Activated CD4-positive, alpha-beta T cell treated with anti-CD3 and anti-CD28 coated beads, Interleukin-2, amount 50 U/mL, for 4 hours (primary cell): ENCODE data around the gene PHRF1.

Experiments
- DNase-seq, 2 experiments: peaks; one replicate each; pipeline ENCODE4 v3.0.0-alpha.2; 2020

The PHRF1 gene

DNA sequence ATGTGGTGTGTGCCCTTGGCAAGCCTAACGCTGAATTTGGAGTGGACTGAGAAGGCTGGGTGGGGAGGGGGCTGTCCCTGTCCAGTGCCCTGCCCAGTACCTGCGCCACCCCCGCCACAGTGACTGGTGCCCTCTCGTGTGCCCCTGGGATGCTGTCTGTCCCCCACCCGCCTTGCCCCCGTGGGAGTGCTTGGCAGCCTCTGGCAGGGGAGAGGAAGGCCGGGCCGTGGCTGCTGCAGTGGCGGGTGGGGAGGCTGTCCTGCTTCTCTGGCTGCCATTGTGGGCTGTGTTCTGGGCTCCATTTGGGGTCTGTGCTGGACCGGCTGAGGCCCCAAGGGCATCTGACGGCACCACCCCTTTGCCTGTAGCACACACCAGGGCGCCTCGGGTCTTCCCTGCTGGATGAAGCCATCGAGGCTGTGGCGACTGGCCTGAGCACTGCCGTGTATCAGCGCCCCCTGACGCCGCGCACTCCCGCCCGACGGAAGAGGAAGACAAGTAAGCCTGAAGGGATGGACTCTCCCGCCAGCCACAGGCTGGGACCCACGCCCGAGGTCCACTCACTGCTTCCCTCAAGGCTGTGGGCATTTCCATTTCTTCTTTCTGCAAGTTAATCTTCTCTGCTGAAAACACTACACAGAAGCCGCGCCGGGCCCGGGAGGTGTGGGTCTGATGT lies 21.9 kb downstream of the PHRF1 start:
- no peak for DNase-seq

- no peak for DNase-seq
Observed at GRCh38 chr11:601573-602245, 25.4 kb downstream of the PHRF1 start.

- DNase-seq: no peak
Observed at GRCh38 chr11:603154-603553, 26.9 kb downstream of the PHRF1 start.

DNA sequence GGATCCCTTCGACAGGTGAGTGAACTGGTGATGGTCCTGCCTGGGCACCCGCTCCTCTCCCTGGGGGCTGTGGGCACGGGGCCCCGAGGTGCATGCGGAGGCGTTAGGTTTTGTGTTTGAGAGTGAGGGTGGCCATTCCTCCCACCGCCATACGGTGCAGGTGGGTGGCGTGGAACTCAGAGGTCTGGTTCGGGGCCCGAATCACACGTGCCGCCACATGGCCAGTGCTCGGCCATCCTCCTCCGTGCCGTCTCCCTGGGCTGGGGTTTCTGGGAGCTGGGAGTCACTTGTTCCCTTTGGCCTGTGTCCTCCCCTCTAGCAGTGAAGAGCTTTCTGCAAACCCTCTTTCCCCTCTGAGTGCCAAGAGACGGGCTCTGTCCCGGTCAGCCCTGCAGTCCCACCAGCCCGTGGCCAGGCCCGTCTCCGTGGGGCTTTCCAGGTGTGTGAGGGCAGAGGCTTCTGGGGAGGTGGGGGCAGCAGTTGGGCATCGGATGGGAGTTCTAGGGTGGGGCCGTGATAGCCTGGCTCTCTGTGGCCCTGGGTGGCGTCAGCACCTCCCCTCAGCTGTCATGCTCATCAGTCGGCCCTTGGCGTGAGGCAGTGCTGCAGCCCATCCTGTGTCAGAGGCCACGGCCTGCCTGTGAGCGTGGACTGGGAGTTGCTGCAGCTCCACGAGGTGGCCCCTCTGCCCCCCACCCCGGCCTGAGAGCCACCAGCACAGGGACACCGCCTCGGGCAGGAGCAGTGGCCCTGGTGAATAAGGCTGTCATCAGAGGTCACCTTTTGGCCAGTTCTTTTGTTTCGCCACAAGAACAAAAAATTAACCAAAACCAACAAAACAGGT lies 29.2 kb downstream of the PHRF1 start:
- DNase-seq: no peak

GRCh38 chr11:606245-606644 lies 30.0 kb downstream of the PHRF1 start:
- no peak for DNase-seq

- no peak for DNase-seq
Observed at GRCh38 chr11:607020-607780, 30.9 kb downstream of the PHRF1 start.

GRCh38 chr11:607971-608659 lies 31.8 kb downstream of the PHRF1 start:
- DNase-seq: no peak

DNA sequence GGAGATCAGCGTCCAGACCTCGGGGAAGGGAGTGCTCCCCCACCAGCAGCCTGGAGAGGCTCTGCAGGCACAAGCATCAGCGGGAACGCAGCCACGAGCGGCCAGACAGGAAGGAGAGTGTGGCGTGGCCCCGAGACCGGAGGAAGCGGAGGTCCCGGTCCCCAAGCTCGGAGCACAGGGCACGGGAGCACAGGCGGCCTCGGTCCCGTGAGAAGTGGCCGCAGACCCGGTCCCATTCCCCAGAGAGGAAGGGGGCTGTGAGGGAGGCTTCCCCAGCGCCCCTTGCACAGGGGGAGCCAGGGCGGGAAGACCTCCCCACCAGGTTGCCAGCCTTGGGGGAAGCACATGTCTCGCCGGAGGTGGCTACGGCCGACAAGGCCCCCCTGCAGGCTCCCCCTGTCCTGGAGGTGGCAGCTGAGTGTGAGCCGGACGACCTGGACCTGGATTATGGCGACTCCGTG lies 32.6 kb downstream of the PHRF1 start:
- DNase-seq: no peak

- no peak for DNase-seq
Observed at GRCh38 chr11:609341-609811, 33.1 kb downstream of the PHRF1 start.

- DNase-seq: no peak
Observed at GRCh38 chr11:610146-610801, 34.0 kb downstream of the PHRF1 start.

- DNase-seq: no peak
Observed at GRCh38 chr11:611001-611996, 35.0 kb downstream of the PHRF1 start.

DNA sequence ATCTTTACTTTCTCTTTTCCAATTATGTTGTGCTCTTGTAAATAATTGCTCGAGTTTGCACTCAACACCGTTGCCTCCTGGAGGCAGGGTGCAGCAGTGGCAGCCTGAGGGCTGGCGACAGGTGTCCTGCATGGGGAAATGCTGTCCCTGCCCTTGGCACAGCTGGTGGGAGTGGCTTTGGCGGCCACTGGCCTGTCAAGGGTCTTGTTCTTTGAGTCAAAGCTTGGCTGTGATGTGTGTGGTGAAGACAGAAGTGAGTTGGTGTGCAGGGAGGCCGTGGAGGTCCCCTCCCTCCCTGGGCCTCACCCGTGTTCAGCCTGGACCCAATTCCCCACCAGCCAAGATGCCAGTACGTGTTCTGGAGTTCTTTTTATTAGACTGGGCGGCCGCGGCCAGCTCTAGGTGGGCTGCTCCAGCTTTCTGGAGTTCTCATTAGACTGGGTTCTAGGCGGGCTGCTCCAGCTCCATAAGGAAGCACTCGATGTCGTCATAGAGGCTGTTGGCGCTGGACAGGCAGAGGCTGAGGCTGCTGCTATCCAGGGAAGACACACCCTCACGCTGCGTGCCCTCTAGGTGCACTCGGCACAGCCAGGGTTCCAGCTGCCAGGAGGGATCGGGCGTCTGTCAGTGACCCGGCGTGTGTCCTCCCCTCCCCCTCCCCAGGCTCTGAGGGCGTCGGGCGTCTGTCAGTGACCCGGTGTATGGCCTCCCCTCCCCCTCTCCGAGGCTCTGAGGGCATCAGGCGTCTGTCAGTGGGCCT lies 36.1 kb downstream of the PHRF1 start:
- no peak for DNase-seq

GRCh38 chr11:612961-613300 lies 36.7 kb downstream of the PHRF1 start:
- DNase-seq: no peak

DNA sequence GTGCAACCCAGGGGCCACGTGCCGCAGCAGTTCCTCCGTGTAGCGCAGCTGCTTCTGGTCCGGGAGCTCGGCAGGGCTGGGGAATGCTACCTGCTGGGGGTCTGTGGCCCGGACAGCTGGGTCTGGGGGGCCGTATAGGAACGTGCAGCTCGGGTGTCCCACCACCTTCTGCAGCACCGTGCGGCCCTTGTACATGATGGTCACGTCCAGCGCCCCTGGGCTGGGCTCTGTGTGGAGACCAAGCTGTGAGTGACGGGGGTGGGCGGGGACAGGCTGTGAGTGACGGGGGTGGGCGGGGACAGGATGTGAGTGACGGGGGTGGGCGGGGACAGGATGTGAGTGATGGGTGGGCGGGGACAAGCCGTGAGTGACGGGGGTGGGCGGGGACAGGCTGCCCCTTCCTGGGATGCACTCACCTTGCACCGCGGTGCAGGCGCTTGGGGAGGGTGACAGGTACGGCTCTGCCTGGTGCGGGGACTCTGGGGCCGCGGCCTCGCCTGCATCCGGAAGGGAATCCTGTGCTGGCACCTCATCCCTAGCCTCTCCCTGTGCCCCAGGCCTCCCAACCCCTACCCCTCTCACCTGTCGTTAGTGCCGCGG lies 37.2 kb downstream of the PHRF1 start:
- peak; percentile 81 to 85 for DNase-seq

- no peak for DNase-seq
Observed at GRCh38 chr11:614021-614622, 37.9 kb downstream of the PHRF1 start.

- no peak for DNase-seq
Observed at GRCh38 chr11:614623-615503, 38.6 kb downstream of the PHRF1 start.

GRCh38 chr11:615504-616319 lies 39.4 kb downstream of the PHRF1 start, which contains the start of gene IRF7:
TSS of gene IRF7 (minus strand) at chr11:615950. CDS start at chr11:615364, 586 bp downstream.
- peak; percentile 76 to 78 for DNase-seq
